Ishikawa (cell line): Measurements from ENCODE around the gene CXCL13.

ENCODE experiments used
- CEBPB ChIP-seq: IDR thresholded peaks from 2 replicates; pipeline ENCODE4 v1.6.1; 2012
- CREB1 ChIP-seq: IDR thresholded peaks from 2 replicates; pipeline ENCODE4 v1.6.1; 2012; ENCODE audit warnings: low read depth
- EGR1 ChIP-seq: IDR thresholded peaks from 2 replicates; pipeline ENCODE4 v1.6.1; 2012
- EP300 ChIP-seq: IDR thresholded peaks from 2 replicates; pipeline ENCODE4 v1.6.1; 2012; ENCODE audit warnings: borderline replicate concordance
- FOXM1 ChIP-seq: IDR thresholded peaks from 2 replicates; pipeline ENCODE4 v1.6.1; 2012; ENCODE audit warnings: low read depth, borderline replicate concordance
- MAX ChIP-seq: IDR thresholded peaks from 2 replicates; pipeline ENCODE4 v1.6.1; 2012
- NFIC ChIP-seq: IDR thresholded peaks from 2 replicates; pipeline ENCODE4 v1.6.1; 2012
- RAD21 ChIP-seq: IDR thresholded peaks from 2 replicates; pipeline ENCODE4 v1.6.1; 2012; ENCODE audit warnings: low read depth
- TAF1 ChIP-seq: IDR thresholded peaks from 2 replicates; pipeline ENCODE4 v1.6.1; 2012; ENCODE audit warnings: low read depth, mild to moderate bottlenecking
- TCF12 ChIP-seq: IDR thresholded peaks from 2 replicates; pipeline ENCODE4 v1.6.1; 2012; ENCODE audit warnings: low read depth
- TEAD4 ChIP-seq: IDR thresholded peaks from 2 replicates; pipeline ENCODE4 v1.6.1; 2012
- YY1 ChIP-seq: IDR thresholded peaks from 2 replicates; pipeline ENCODE4 v1.6.1; 2012; ENCODE audit warnings: low read depth
- ZBTB7A ChIP-seq: IDR thresholded peaks from 2 replicates; pipeline ENCODE4 v1.6.1; 2012; ENCODE audit warnings: low read depth
- TF ChIP-seq, protein P1 (sequence below): IDR thresholded peaks from 2 replicates; pipeline ENCODE4 v1.6.1; 2012; ENCODE audit warnings: low read depth, mild to moderate bottlenecking
- TF ChIP-seq, protein P2 (sequence below): IDR thresholded peaks from 2 replicates; pipeline ENCODE4 v1.6.1; 2012

The CXCL13 gene

DNA sequence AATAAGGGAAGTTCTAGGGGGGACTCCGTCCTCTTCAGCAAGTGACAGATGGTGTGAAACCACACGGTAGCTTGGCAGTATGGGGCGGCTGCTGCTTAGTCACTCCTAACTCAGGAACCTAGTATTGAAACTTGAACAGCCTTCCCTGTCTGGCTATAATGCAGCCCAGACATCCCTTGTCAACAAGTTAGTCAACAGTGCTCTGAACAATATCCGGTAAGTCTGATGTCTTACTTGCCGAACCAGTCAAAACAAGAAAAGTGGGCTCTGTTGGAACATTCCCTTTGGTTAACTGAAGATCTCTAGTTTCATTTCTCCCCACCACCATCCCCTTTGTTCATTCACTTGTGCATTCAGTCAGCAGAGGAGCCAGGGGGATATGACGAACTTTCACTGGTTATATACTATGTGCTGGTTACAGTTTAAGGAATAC lies 18.7 kb upstream of the CXCL13 start:
- TF ChIP-seq EGR1 = no peak
- no peak for TF ChIP-seq TAF1
- no peak for TF ChIP-seq CEBPB
- no peak for TF ChIP-seq TEAD4
- TF ChIP-seq TCF12 = no peak
- TF ChIP-seq EP300 = no peak
- no peak for TF ChIP-seq YY1
- TF ChIP-seq, protein P1, sequence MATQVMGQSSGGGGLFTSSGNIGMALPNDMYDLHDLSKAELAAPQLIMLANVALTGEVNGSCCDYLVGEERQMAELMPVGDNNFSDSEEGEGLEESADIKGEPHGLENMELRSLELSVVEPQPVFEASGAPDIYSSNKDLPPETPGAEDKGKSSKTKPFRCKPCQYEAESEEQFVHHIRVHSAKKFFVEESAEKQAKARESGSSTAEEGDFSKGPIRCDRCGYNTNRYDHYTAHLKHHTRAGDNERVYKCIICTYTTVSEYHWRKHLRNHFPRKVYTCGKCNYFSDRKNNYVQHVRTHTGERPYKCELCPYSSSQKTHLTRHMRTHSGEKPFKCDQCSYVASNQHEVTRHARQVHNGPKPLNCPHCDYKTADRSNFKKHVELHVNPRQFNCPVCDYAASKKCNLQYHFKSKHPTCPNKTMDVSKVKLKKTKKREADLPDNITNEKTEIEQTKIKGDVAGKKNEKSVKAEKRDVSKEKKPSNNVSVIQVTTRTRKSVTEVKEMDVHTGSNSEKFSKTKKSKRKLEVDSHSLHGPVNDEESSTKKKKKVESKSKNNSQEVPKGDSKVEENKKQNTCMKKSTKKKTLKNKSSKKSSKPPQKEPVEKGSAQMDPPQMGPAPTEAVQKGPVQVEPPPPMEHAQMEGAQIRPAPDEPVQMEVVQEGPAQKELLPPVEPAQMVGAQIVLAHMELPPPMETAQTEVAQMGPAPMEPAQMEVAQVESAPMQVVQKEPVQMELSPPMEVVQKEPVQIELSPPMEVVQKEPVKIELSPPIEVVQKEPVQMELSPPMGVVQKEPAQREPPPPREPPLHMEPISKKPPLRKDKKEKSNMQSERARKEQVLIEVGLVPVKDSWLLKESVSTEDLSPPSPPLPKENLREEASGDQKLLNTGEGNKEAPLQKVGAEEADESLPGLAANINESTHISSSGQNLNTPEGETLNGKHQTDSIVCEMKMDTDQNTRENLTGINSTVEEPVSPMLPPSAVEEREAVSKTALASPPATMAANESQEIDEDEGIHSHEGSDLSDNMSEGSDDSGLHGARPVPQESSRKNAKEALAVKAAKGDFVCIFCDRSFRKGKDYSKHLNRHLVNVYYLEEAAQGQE = no peak
- no peak for TF ChIP-seq MAX
- no peak for TF ChIP-seq FOXM1
- no peak for TF ChIP-seq CREB1
- no peak for TF ChIP-seq ZBTB7A
- no peak for TF ChIP-seq RAD21
- TF ChIP-seq NFIC = no peak

DNA sequence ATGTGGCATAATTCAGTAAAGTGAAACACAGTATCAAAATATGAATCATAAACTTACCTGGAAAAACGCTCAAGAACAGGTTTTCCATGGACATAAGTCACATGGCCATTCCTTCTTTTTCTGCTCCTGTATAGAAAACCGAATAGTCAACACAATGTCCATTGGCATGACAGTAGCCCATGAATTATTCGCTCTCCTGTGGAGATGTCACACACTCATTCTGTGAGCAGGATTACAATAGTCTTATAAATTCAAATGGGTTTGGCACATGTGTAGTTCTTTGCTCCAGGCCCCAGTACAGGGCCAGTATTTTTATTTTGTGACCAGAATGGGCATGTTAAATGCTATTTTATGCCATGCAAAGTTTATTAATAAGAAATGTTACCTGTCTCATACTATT lies 15.1 kb upstream of the CXCL13 start:
- TF ChIP-seq NFIC (no peak), TCF12 (no peak), FOXM1 (no peak)

- TF ChIP-seq EP300 (no peak), ZBTB7A (no peak), YY1 (no peak), EGR1 (no peak), FOXM1 (no peak), CREB1 (no peak), CEBPB (no peak), MAX (no peak)
- TF ChIP-seq, protein P1 = no peak
These were observed 14.1 kb upstream of the CXCL13 start for GRCh38 chr4:77591532-77591931.

GRCh38 chr4:77593101-77593500 lies 12.5 kb upstream of the CXCL13 start:
- no peak for TF ChIP-seq EGR1
- TF ChIP-seq, protein P1 = no peak
- TF ChIP-seq RAD21 = no peak
- no peak for TF ChIP-seq ZBTB7A
- no peak for TF ChIP-seq YY1

DNA sequence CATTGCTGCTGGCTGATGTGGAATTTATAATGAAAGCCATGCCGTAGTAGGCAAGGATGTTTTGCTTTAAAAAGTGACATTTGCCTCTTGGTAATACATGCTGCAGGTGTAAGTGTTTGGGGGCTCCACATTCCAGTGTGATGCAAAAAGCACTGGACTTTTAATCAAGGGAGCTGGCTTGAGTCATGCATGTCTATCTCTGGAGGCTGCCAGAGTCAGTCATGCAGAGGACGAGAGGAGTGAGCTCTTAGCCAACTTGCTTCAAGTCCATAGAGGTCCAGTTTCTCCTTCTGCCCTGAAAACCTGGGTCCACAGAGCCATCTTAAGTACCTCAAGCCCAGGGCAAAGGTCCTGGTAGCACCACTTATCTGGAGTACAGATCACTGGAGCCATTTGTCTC lies 11.6 kb upstream of the CXCL13 start:
- TF ChIP-seq FOXM1 = no peak
- TF ChIP-seq EP300 = no peak
- TF ChIP-seq RAD21 = no peak
- no peak for TF ChIP-seq NFIC
- TF ChIP-seq CREB1 = no peak
- TF ChIP-seq ZBTB7A = no peak
- TF ChIP-seq, protein P2, sequence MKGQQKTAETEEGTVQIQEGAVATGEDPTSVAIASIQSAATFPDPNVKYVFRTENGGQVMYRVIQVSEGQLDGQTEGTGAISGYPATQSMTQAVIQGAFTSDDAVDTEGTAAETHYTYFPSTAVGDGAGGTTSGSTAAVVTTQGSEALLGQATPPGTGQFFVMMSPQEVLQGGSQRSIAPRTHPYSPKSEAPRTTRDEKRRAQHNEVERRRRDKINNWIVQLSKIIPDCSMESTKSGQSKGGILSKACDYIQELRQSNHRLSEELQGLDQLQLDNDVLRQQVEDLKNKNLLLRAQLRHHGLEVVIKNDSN = no peak
- TF ChIP-seq CEBPB = no peak
- TF ChIP-seq TCF12 = no peak
- TF ChIP-seq, protein P1 = no peak
